ENCODE measurements around the gene SRC.

DNA sequence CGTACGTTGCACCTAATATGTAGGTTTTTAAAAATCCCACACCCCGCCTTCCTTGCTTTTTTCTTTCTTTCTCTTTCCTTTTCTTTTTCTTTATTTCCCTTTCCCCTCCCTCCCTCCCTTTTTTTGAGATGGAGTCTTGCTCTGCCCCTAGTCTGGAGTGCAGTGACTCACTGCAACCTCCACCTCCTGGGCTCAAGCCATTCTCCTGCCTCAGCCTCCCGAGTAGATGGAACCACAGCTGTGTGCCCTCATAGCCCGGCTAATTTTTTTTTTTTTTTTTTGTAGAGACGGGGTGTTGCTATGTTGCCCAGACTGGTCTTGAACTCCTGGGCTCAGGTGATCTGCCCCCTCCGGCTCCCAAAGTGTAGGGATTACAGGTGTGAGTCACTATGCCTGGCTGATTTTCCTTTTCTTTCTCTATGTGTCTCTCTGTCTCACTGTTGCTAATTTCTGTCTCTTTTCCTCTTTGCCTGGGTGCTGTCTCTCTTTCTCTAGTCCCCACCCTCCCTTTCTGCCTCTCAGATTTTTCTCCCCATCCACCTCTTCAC lies 61.2 kb downstream of the SRC start:
- TF ChIP-seq, protein P1, sequence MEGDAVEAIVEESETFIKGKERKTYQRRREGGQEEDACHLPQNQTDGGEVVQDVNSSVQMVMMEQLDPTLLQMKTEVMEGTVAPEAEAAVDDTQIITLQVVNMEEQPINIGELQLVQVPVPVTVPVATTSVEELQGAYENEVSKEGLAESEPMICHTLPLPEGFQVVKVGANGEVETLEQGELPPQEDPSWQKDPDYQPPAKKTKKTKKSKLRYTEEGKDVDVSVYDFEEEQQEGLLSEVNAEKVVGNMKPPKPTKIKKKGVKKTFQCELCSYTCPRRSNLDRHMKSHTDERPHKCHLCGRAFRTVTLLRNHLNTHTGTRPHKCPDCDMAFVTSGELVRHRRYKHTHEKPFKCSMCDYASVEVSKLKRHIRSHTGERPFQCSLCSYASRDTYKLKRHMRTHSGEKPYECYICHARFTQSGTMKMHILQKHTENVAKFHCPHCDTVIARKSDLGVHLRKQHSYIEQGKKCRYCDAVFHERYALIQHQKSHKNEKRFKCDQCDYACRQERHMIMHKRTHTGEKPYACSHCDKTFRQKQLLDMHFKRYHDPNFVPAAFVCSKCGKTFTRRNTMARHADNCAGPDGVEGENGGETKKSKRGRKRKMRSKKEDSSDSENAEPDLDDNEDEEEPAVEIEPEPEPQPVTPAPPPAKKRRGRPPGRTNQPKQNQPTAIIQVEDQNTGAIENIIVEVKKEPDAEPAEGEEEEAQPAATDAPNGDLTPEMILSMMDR (IDR thresholded peaks at IDR 0.05; ENCODE audit: insufficient read depth, low read length), result no peak
- no peak for TF ChIP-seq POLR2AphosphoS5 (IDR thresholded peaks at IDR 0.05; ENCODE audit: low read depth)

All from HL-60 (cell line).